MM.1S (cell line): Measurements from ENCODE around the gene GALNT7.

Source experiments
- CTCF ChIP-seq: fragments of 300-600 bp; sonication (generic); IDR thresholded peaks from 2 replicates; pipeline ENCODE4 v1.5.1; 2016; ENCODE audit warnings: antibody characterized with exemption, low read length, mixed read lengths
- EZH2 ChIP-seq: fragments of 300-600 bp; sonication (generic); optimal IDR thresholded peaks from 2 replicates; pipeline ENCODE3; 2017; ENCODE audit warnings: low read depth, mild to moderate bottlenecking, antibody characterized with exemption, low read length, mixed read lengths

GRCh38 chr4:173337463-173337862 lies 168.9 kb downstream of the GALNT7 start:
- no peak for TF ChIP-seq CTCF
- TF ChIP-seq EZH2 = no peak
